GM18907 (cell line): ENCODE data around the gene ROR2.

ENCODE experiments used
- ATAC-seq: cut with Tn5 transposase; IDR thresholded peaks from one replicate; pipeline ENCODE4 v1.9.1; 2021; ENCODE audit warnings: mild to moderate bottlenecking, moderate library complexity; ENCODE audit not compliant: unreplicated experiment

The ROR2 gene

DNA sequence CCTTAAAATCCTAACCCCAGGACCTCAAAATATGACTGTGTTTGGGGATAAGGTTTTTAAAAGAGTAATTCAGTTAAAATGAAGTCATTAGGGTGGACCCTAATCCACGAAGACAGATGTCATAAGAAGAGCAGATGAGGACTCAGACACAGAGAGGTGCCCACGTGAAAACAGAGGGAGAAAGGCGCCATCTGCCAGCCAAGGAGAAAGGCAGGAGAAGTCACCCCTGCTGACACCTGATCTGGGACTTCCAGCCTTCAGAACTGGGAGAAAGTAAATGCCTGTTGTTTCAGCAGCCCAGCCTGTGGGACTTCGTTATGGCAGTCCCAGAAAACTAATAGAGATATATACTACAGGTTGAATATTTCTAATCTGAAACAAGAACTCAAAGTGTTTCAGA lies 67.4 kb downstream of the ROR2 start:
- no peak for ATAC-seq

GRCh38 chr9:91880378-91880972 lies 69.6 kb downstream of the ROR2 start:
- no peak for ATAC-seq

DNA sequence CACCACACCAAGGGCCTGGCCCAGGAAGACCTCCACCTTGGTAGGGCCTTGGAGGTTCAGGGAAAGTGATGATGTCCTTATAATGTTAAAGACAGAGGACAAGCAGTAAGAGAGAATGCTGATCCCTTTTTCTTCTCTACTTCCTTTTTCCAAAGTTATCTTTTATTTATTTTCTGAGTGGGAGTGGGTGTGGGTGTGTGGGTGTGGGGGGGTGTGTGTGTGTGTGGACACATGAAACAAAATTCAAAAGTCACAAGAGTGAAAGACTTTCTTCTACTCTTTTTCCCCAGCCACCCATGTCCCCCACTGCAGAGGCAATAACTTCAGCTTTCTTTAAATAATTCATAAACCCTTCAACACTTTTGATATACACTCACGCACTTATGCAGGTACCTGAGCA lies 70.8 kb downstream of the ROR2 start:
- no peak for ATAC-seq

- ATAC-seq: no peak
Measured at GRCh38 chr9:91873637-91874051, 76.4 kb downstream of the ROR2 start.

DNA sequence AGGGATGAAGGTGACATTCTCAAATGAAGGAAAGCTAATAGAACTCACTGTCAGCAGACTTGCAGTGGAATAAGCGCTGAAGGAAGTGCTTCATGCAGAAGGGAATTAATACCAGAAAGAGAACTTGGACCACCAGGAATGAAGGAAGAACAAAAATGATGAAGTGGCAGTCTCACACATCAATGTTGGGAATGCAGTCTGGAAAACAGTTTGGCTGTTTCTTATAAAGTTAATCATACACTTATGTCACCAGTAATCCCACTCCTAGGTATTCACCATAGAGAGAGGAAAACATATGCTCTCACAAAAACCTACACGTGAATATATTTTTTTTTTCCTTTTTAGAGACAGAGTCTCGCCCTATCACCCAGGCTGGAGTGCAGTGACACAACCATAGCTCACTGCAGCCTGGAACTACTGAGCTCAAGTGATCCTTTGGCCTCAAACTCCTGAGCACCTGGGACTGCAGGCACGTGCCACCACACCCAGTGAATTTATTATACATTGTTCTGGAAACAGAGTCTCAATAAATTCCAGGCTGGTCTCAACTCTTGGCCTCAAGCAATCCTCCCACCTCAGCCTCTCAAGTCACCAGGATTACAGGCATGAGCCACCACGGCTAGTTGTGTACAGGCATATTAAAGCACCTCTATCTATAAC lies 81.2 kb downstream of the ROR2 start:
- no peak for ATAC-seq

GRCh38 chr9:91867740-91868139 lies 82.3 kb downstream of the ROR2 start:
- no peak for ATAC-seq

DNA sequence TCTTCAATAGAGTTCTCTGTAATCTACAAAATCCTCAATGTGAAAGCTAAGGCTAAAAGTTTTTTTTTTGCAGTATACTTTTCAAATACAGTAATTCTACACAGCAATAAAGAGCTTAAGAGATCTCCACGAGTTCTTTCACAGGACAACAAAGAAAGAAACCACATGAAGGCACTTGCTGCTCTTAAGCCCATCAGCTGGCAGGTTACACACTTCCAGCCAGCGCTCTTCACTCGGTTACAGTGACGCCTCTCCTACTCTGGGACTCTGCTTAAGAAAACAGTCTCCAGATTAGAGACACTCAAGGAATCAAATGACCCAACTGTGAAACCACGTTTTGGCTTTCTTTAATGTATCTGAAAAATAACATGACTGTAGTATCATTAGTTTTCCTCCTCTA lies 85.0 kb downstream of the ROR2 start:
- no peak for ATAC-seq

DNA sequence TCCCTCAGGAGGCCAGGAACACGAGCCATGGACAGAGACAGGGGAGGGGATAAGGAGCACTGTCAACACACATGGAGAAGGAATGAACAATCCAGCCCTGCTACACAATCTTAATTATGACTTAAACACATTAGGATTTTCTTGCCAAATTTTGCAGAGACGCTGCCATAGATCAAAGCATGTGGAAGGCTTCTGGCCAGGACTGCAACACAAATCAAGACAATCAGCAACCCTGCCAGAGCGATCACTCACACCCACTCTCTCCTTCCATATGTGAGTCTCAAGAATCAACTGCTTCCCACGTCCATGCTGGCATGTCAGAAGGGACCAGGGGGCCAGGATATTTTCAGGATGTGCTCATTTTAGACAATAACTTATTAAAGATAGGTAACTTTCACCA lies 85.6 kb downstream of the ROR2 start:
- no peak for ATAC-seq

DNA sequence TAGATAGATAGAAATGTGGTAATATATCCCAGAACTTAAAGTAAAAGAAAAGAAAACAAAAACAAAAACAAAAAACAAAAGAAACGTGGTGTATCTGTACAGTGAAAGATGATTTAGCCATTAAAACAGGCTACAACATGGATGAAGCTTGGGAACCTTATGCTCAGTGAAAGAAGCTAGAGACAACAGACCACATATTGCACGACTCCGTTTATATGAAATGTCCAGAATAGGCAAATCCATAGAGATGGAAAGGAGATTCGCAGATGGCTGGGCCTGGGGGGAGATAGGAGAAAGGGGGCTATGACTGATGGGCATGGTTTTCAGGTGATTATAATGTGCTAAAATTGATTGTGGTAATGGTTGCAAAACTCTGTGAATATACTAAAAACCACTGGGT lies 86.6 kb downstream of the ROR2 start:
- no peak for ATAC-seq

- ATAC-seq: no peak
Measured at GRCh38 chr9:91858213-91859030, 91.6 kb downstream of the ROR2 start.

- no peak for ATAC-seq
Measured at GRCh38 chr9:91857291-91858212, 92.5 kb downstream of the ROR2 start.

DNA sequence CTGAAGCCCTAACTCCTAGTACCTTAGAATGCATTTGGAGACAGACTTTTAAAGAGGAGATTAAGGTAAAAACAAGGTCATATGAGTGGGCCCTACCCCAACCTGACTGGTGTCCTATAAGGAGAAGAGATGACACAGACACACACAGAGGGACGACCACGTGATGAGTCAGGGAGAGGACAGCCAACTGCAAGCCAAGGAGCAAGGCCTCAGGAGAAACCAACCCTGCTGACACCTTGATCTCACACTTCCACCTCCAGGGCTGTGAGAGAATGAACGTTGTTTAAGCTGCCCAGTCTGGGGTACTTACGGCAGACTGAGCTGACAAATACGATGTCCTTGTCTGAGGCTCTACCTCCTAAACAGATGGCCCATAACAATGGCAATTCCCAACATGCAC lies 93.6 kb downstream of the ROR2 start:
- no peak for ATAC-seq

DNA sequence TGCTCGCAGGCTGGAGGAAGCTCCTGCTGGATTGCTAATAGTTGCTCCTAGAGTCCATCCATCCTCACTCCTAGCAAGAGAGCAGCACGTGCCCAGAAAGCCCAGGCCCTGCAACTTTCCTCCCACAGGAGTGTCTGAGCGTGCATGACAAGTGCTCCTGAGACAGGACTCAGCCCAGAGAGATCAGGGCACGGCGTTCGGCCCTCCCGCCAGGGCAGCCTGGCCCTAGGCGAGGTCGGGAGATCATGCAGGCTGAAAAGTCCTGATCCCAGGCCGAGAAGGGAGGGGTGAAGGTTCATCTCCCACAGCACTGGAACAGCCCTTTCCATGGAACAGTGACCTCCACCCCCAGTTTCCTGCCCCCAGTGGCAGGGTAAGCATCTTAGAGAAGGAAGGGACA lies 94.8 kb downstream of the ROR2 start:
- ATAC-seq: no peak

DNA sequence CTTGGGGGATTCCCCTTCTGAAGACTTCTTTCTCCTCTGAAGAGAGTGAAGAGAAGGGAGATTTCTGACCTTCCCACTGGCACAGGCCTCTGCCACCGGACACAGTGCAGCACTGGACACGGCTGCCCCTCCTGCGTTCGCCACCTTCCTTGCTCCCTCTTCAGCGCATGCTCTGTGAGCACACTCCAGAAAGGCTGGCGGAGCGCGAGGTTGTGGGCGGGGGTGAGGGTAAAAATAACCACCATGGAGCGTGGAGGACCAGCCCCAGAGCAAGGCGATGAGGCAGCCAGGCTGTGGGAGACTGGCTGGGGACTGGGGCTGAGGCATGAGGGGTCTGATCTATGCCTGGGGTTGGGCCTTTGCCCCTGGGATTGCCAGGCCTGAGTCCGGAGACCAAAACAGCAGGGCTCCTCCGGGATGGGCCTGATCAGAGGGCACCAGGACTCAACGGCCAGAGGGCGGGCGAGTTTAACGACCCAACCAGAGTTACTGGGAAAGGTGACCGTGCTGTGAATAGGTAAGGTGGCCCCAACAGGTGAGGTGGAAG lies 97.2 kb downstream of the ROR2 start:
- ATAC-seq: no peak

GRCh38 chr9:91849694-91850093 lies 100.3 kb downstream of the ROR2 start:
- ATAC-seq: no peak

GRCh38 chr9:91848146-91848545 lies 101.9 kb downstream of the ROR2 start:
- no peak for ATAC-seq

DNA sequence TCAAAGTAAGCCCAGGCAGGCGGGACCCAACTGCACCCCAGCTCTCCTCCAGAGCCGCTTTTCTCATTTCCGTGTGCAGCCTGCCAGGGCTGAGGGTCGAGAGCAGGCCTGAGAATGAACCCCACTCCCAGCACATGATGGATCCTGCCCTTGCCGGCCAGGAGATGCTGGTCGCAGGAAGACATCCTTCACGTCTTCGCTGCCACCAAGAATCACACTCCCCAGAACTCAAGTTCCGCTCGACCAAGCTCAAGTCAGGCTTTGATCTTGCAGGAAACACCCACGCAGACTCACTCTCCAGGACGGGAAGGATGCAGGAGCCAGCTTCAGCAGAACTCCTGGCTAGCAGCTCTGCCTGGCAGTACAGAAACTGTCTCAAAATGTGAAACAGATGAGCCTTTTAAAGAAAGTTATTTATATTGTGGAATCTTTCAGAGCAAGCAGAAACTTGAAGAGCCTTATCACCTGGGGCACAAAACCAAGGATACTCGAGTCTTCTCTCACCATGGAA lies 102.4 kb downstream of the ROR2 start:
- ATAC-seq: no peak

- ATAC-seq: no peak
Measured at GRCh38 chr9:91845879-91846278, 104.1 kb downstream of the ROR2 start.

- ATAC-seq: no peak
Measured at GRCh38 chr9:91844701-91845291, 105.2 kb downstream of the ROR2 start.

GRCh38 chr9:91844190-91844589 lies 105.8 kb downstream of the ROR2 start:
- no peak for ATAC-seq
